Naive B cell (primary cell): ENCODE measurements around the gene SPATA20. TPM values are rescaled to one million over a fixed set of nuclear protein-coding genes. Genes with fewer than 3 reads are reported as not detected.

Experiments used
- ATAC-seq, 2 donors: fragments of 150-1000 bp; cut with Tn5 transposase; 2 replicates each; pipeline ENCODE4 v1.10.0; 2021; ENCODE audit warnings: low read depth in 2 of 2, mild to moderate bottlenecking in 2 of 2, moderate library complexity in 2 of 2
- DNase-seq: peaks from one replicate; pipeline ENCODE4 v3.0.0; 2022
- H3K27ac Mint-ChIP-seq, 6 donors: one replicate each; pipeline ENCODE4 v1.8.0; 2020 to 2022; ENCODE audit warnings: mild to moderate bottlenecking in 6 of 6, mixed read lengths in 6 of 6, moderate library complexity in 5 of 6, inconsistent platforms in 2 of 6
- H3K27me3 Mint-ChIP-seq, 3 donors: one replicate each; pipeline ENCODE4 v1.8.0; 2021 to 2022; ENCODE audit warnings: mixed read lengths in 3 of 3, mild to moderate bottlenecking in 1 of 3
- H3K36me3 Mint-ChIP-seq, 2 donors: one replicate each; pipeline ENCODE4 v1.8.0; 2020 to 2022; ENCODE audit warnings: mixed read lengths in 2 of 2, inconsistent platforms in 1 of 2, mild to moderate bottlenecking in 1 of 2
- H3K4me1 Mint-ChIP-seq, 3 donors: one replicate each; pipeline ENCODE4 v1.8.0; 2020 to 2022; ENCODE audit warnings: mixed read lengths in 3 of 3, inconsistent platforms in 1 of 3, mild to moderate bottlenecking in 1 of 3, moderate library complexity in 1 of 3
- H3K4me3 Mint-ChIP-seq, 8 donors: one replicate each; pipeline ENCODE4 v1.8.0; 2020 to 2022; ENCODE audit warnings: mild to moderate bottlenecking in 8 of 8, mixed read lengths in 8 of 8, moderate library complexity in 8 of 8, inconsistent platforms in 2 of 8
- H3K9me3 Mint-ChIP-seq, 7 donors: one replicate each; pipeline ENCODE4 v1.8.0; 2020 to 2022; ENCODE audit warnings: mixed read lengths in 7 of 7, mild to moderate bottlenecking in 5 of 7, inconsistent platforms in 2 of 7, moderate library complexity in 1 of 7
- polyA plus RNA-seq, 6 donors: library from polyadenylated mRNA; unstranded; fragments of 300-500 nt; fragmentation: Illumina TruSeq; gene quantifications; one replicate each; pipeline ENCODE4 v1.2.3, GENCODE V29; 2021; ENCODE audit warnings: low read depth in 6 of 6

Gene SPATA20
- polyA plus RNA-seq, 6 donors from 2014 or later = 8.2 to 17.0 (median 11.9) TPM

DNA sequence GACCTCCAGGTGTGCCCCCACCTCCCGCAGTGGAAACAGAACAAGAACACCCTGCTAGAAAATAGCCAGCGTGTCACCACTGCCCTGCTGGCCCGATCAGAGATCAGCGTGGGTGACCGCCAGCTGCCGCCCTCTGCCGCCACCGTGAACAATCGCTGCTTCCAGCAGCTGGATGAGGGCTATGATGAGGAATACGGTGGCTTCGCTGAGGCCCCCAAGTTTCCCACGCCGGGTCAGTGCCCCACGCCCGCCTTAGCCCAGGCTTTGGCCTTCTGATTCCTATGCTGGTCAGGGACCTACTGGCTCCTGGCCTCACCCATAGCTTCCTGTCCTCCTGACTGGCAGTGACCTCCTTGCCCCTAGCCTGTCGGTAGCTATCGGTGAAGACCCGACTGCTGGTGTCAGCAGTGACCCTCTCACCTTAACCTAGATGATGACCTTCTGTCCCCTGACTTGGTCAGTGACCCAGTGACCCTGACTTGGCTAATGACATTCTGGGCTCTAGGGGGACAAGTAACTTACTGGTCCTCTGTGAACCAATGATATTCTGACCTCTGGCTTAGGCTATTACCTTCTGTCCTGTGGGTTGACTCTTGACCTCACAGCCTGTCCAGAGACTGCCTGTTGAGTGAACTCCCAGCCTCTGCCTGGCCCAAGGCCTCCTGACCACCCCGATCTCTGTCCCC lies 2.4 kb downstream of the SPATA20 start:
- H3K4me1 Mint-ChIP-seq = peaks cover 11 to 19% (median 16%) of the 10 kb centered on the region in 3 donors
- DNase-seq (no peak), ATAC-seq (no peak)
- H3K36me3 Mint-ChIP-seq = no peaks in the 10 kb centered on the region
- H3K9me3 Mint-ChIP-seq = no peaks in the 10 kb centered on the region
- peak overlapping the region in 1 of 6 donors; percentile 69 for H3K27ac Mint-ChIP-seq
- peak overlapping the region in 1 of 8 donors; percentile 73 for H3K4me3 Mint-ChIP-seq
- peaks cover 0 to 33% (median 12%) of the 10 kb centered on the region in 3 donors for H3K27me3 Mint-ChIP-seq

DNA sequence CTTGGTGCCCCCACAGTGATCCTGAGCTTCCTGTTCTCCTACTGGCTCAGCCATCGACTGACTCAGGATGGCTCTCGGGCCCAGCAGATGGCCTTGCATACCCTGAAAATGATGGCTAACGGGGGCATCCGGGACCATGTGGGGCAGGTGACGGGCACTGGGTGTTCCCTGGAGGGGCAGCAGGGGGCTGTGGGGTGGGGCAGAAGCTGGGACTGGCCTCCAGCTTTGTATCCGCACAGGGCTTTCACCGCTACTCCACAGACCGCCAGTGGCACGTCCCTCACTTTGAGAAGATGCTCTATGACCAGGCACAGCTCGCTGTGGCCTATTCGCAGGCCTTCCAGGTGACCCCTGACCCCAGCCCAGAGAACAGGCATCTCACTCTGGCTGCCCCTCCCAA lies 3.0 kb downstream of the SPATA20 start:
- no peak for ATAC-seq
- no peaks in the 10 kb centered on the region for H3K9me3 Mint-ChIP-seq
- H3K36me3 Mint-ChIP-seq = no peaks in the 10 kb centered on the region
- DNase-seq = no peak
- H3K4me3 Mint-ChIP-seq = peak overlapping the region in 1 of 8 donors; percentile 73
- H3K27ac Mint-ChIP-seq = no peak overlapping the region
- H3K4me1 Mint-ChIP-seq = peaks cover 11 to 19% (median 15%) of the 10 kb centered on the region in 3 donors
- H3K27me3 Mint-ChIP-seq = peaks cover 4 to 33% (median 7%) of the 10 kb centered on the region in 3 donors

- ATAC-seq (no peak), DNase-seq (no peak)
- H3K36me3 Mint-ChIP-seq = no peaks in the 10 kb centered on the region
- H3K27ac Mint-ChIP-seq = peak overlapping the region in 1 of 6 donors; percentile 84
- peaks cover 4 to 27% (median 6%) of the 10 kb centered on the region in 3 donors for H3K27me3 Mint-ChIP-seq
- no peaks in the 10 kb centered on the region for H3K9me3 Mint-ChIP-seq
- peaks cover 11 to 19% (median 13%) of the 10 kb centered on the region in 3 donors for H3K4me1 Mint-ChIP-seq
- H3K4me3 Mint-ChIP-seq = peak overlapping the region in 1 of 8 donors; percentile 31
Measured at GRCh38 chr17:50550661-50551432, 3.9 kb downstream of the SPATA20 start.

DNA sequence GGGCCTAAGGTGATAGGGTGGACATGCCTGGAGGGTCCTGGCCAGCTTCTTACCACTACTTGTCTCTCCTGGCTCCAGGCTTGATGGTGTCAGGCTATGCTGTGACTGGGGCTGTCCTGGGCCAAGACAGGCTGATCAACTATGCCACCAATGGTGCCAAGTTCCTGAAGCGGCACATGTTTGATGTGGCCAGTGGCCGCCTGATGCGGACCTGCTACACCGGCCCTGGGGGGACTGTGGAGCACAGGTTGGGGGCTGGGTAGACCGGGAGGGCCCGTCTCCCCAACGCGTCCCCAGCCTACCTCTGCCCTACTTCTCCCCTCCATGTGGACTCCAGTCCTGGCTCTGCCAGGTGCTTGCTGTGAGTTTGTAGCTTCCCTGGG lies 4.5 kb downstream of the SPATA20 start:
- Mint-ChIP-seq H3K27ac (peak overlapping the region in 1 of 6 donors; percentile 21), H3K27me3 (peaks cover 4 to 23% (median 9%) of the 10 kb centered on the region in 3 donors), H3K9me3 (no peaks in the 10 kb centered on the region), H3K36me3 (no peaks in the 10 kb centered on the region), H3K4me1 (peaks cover 7 to 16% (median 9%) of the 10 kb centered on the region in 3 donors), H3K4me3 (peak overlapping the region in 1 of 8 donors; percentile 31)
- no peak for DNase-seq
- ATAC-seq = no peak

DNA sequence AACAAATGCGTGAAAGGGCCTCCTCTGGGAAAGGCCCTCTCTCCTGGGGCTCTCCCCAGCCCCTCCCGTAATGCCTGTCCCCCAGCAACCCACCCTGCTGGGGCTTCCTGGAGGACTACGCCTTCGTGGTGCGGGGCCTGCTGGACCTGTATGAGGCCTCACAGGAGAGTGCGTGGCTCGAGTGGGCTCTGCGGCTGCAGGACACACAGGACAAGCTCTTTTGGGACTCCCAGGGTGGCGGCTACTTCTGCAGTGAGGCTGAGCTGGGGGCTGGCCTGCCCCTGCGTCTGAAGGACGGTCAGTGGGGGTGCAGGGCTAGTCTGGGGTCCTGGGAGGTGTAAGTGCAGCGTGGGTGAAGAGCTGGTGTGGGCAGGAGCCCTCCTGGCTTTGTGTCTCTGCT lies 4.9 kb downstream of the SPATA20 start:
- Mint-ChIP-seq H3K36me3 (no peaks in the 10 kb centered on the region), H3K9me3 (no peaks in the 10 kb centered on the region), H3K4me3 (no peak overlapping the region), H3K4me1 (peaks cover 4 to 12% (median 5%) of the 10 kb centered on the region in 3 donors), H3K27me3 (peaks cover 4 to 25% (median 13%) of the 10 kb centered on the region in 3 donors), H3K27ac (peak overlapping the region in 1 of 6 donors; percentile 29)
- DNase-seq (no peak), ATAC-seq (no peak)

DNA sequence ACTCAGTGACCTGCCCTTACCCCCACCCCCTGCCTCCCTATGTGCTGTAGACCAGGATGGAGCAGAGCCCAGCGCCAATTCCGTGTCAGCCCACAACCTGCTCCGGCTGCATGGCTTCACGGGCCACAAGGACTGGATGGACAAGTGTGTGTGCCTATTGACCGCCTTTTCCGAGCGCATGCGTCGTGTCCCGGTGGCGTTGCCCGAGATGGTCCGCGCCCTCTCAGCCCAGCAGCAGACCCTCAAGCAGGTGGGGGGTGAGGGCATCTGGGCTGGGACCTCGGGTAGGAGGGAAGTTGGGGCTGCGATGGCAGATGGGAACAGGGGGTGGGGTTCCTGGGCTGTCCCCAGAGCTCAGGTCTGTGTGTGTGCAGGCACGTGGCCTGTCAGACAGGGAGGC lies 7.2 kb downstream of the SPATA20 start:
- Mint-ChIP-seq H3K9me3 (no peaks in the 10 kb centered on the region), H3K27me3 (peaks cover 18 to 48% (median 36%) of the 10 kb centered on the region in 3 donors), H3K27ac (no peak overlapping the region), H3K4me3 (no peak overlapping the region), H3K36me3 (no peaks in the 10 kb centered on the region), H3K4me1 (peaks cover 3 to 17% (median 10%) of the 10 kb centered on the region in 3 donors)
- DNase-seq = no peak
- ATAC-seq = no peak

GRCh38 chr17:50556803-50557202 lies 9.8 kb downstream of the SPATA20 start:
- H3K4me3 Mint-ChIP-seq = no peak overlapping the region
- H3K36me3 Mint-ChIP-seq = no peaks in the 10 kb centered on the region
- peaks cover 23 to 48% (median 48%) of the 10 kb centered on the region in 3 donors for H3K27me3 Mint-ChIP-seq
- no peak for DNase-seq
- H3K9me3 Mint-ChIP-seq = no peaks in the 10 kb centered on the region
- ATAC-seq = no peak
- H3K27ac Mint-ChIP-seq = no peak overlapping the region
- peaks cover 10 to 29% (median 20%) of the 10 kb centered on the region in 3 donors for H3K4me1 Mint-ChIP-seq

GRCh38 chr17:50557630-50558029 lies 10.7 kb downstream of the SPATA20 start:
- peak overlapping the region in 3 of 8 donors; percentile 5 to 32 (median 29) for H3K4me3 Mint-ChIP-seq
- no peaks in the 10 kb centered on the region for H3K36me3 Mint-ChIP-seq
- no peaks in the 10 kb centered on the region for H3K9me3 Mint-ChIP-seq
- peaks cover 16 to 32% (median 25%) of the 10 kb centered on the region in 3 donors for H3K4me1 Mint-ChIP-seq
- H3K27ac Mint-ChIP-seq = no peak overlapping the region
- no peak for ATAC-seq
- peaks cover 30 to 56% (median 56%) of the 10 kb centered on the region in 3 donors for H3K27me3 Mint-ChIP-seq
- DNase-seq = no peak

DNA sequence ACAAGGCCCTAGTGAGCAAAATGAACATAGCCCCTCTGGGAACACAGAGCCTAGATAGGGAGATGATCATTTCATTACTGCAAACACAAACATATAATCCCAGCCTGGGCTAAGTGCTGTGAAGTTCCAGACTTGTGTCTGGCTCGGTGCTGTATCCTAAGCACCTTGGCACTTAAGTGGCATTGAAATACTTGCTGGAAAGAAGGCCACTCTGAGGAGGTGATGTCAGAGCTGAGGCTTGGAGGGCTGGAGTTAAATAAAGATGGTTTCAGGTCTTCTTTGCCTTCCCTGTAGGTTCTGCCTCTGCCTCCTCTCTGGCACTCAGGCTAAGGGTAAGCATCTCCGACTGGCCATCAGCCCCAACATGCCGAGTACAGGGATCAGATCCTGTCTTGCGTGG lies 11.1 kb downstream of the SPATA20 start:
- no peak for ATAC-seq
- DNase-seq = no peak
- H3K9me3 Mint-ChIP-seq = no peaks in the 10 kb centered on the region
- H3K4me1 Mint-ChIP-seq = peaks cover 16 to 32% (median 25%) of the 10 kb centered on the region in 3 donors
- no peak overlapping the region for H3K27ac Mint-ChIP-seq
- no peaks in the 10 kb centered on the region for H3K36me3 Mint-ChIP-seq
- H3K4me3 Mint-ChIP-seq = peak overlapping the region; percentile 42 to 90 (median 86)
- H3K27me3 Mint-ChIP-seq = peaks cover 31 to 60% (median 59%) of the 10 kb centered on the region in 3 donors

GRCh38 chr17:50558581-50558940 lies 11.6 kb downstream of the SPATA20 start:
- no peak overlapping the region for H3K27ac Mint-ChIP-seq
- no peak for ATAC-seq
- H3K4me3 Mint-ChIP-seq = peak overlapping the region; percentile 81 to 90 (median 86)
- H3K9me3 Mint-ChIP-seq = no peaks in the 10 kb centered on the region
- DNase-seq = no peak
- peaks cover 16 to 32% (median 25%) of the 10 kb centered on the region in 3 donors for H3K4me1 Mint-ChIP-seq
- no peaks in the 10 kb centered on the region for H3K36me3 Mint-ChIP-seq
- H3K27me3 Mint-ChIP-seq = peaks cover 36 to 64% (median 59%) of the 10 kb centered on the region in 3 donors

GRCh38 chr17:50558941-50559614 lies 12.1 kb downstream of the SPATA20 start:
- ATAC-seq (no peak), DNase-seq (peak; percentile 22)
- Mint-ChIP-seq H3K4me3 (peak overlapping the region; percentile 81 to 90 (median 86)), H3K36me3 (no peaks in the 10 kb centered on the region), H3K9me3 (no peaks in the 10 kb centered on the region), H3K4me1 (peaks cover 16 to 32% (median 25%) of the 10 kb centered on the region in 3 donors), H3K27me3 (peaks cover 41 to 70% (median 60%) of the 10 kb centered on the region in 3 donors), H3K27ac (peak overlapping the region in 1 of 6 donors; percentile 38)

- no peak for DNase-seq
- no peaks in the 10 kb centered on the region for H3K36me3 Mint-ChIP-seq
- ATAC-seq = peak in 1 of 2 donors; percentile 20
- no peaks in the 10 kb centered on the region for H3K9me3 Mint-ChIP-seq
- peak overlapping the region; percentile 81 to 90 (median 86) for H3K4me3 Mint-ChIP-seq
- H3K27ac Mint-ChIP-seq = no peak overlapping the region
- peaks cover 41 to 76% (median 63%) of the 10 kb centered on the region in 3 donors for H3K27me3 Mint-ChIP-seq
- H3K4me1 Mint-ChIP-seq = peaks cover 16 to 32% (median 27%) of the 10 kb centered on the region in 3 donors
Measured at GRCh38 chr17:50559674-50560184, 12.8 kb downstream of the SPATA20 start.
